Keratinocyte (primary cell): ENCODE results near the gene PFDN4. TPM values are rescaled to one million over a fixed set of nuclear protein-coding genes. Genes with fewer than 3 reads are reported as not detected.

Source experiments
- DNase-seq: peaks from one replicate; pipeline ENCODE4 v3.0.0-alpha.2; 2011; ENCODE audit warnings: low read depth, missing footprints, low spot score
- FAIRE-seq: peaks from 2 replicates; lab custom pipeline; 2011; peaks lifted over from hg19 to GRCh38; lab: Jason Lieb, UNC
- H2AFZ ChIP-seq: 2 replicates; pipeline ENCODE4 v1.6.0; 2012; ENCODE audit warnings: low read length, control low read depth, inconsistent platforms; ENCODE audit not compliant: control insufficient read depth
- H3K27ac ChIP-seq: 2 replicates; pipeline ENCODE4 v1.5.1; 2011; ENCODE audit warnings: low read length; ENCODE audit not compliant: control insufficient read depth, insufficient read depth
- H3K27me3 ChIP-seq: 3 replicates; pipeline ENCODE4 v1.6.0; 2011; ENCODE audit warnings: low read length; ENCODE audit not compliant: control insufficient read depth, insufficient read depth; ENCODE audit errors: extremely low read depth
- H3K36me3 ChIP-seq, 2 experiments: 2 replicates in 1 of 2; 3 replicates in 1 of 2; pipeline ENCODE4 v1.5.1; 2011; ENCODE audit warnings: low read length in 2 of 2, mild to moderate bottlenecking in 1 of 2; ENCODE audit not compliant: control insufficient read depth in 2 of 2, insufficient read depth in 2 of 2; ENCODE audit errors: extremely low read depth in 1 of 2
- H3K4me1 ChIP-seq: 3 replicates; pipeline ENCODE4 v1.5.1; 2011; ENCODE audit warnings: low read length; ENCODE audit not compliant: control insufficient read depth, insufficient read depth; ENCODE audit errors: extremely low read depth
- H3K4me2 ChIP-seq: 3 replicates; pipeline ENCODE4 v1.6.0; 2011; ENCODE audit warnings: low read depth, low read length; ENCODE audit not compliant: control insufficient read depth, insufficient read depth; ENCODE audit errors: extremely low read depth
- H3K4me3 ChIP-seq, 3 experiments: fragments of 200-600 bp in 1 of 3; sonication (generic) in 1 of 3; 2 replicates in 2 of 3; 3 replicates in 1 of 3; pipeline ENCODE4 v1.5.1; 2011 to 2016; ENCODE audit warnings: low read length in 3 of 3, mild to moderate bottlenecking in 3 of 3, control low read depth in 2 of 3, inconsistent platforms in 1 of 3, low read depth in 1 of 3, mixed read lengths in 1 of 3, mixed run types in 1 of 3, moderate library complexity in 1 of 3; ENCODE audit not compliant: control insufficient read depth in 2 of 3, insufficient read depth in 2 of 3; ENCODE audit errors: extremely low read depth in 1 of 3
- H3K79me2 ChIP-seq: 2 replicates; pipeline ENCODE4 v1.6.0; 2012; ENCODE audit warnings: low read length; ENCODE audit not compliant: control insufficient read depth, insufficient read depth
- H3K9ac ChIP-seq: 3 replicates; pipeline ENCODE4 v1.6.0; 2011; ENCODE audit warnings: low read length; ENCODE audit not compliant: control insufficient read depth, insufficient read depth; ENCODE audit errors: extremely low read depth
- H3K9me1 ChIP-seq: 3 replicates; pipeline ENCODE4 v1.6.0; 2011; ENCODE audit warnings: low read length; ENCODE audit not compliant: control insufficient read depth, insufficient read depth; ENCODE audit errors: extremely low read depth
- H3K9me3 ChIP-seq: 2 replicates; pipeline ENCODE4 v1.5.1; 2012; ENCODE audit warnings: low read depth, low read length; ENCODE audit not compliant: control insufficient read depth
- H4K20me1 ChIP-seq: 3 replicates; pipeline ENCODE4 v1.6.0; 2011; ENCODE audit warnings: low read length; ENCODE audit not compliant: control insufficient read depth, insufficient read depth; ENCODE audit errors: extremely low read depth
- EZH2 ChIP-seq: IDR thresholded peaks from one replicate; pipeline ENCODE4 v1.6.1; 2012; ENCODE audit warnings: inconsistent platforms, mild to moderate bottlenecking, low read length, moderate library complexity
- dilution Hi-C: fragments of 300-500 bp; cut with MboI; formaldehyde crosslinking; loops from one replicate; pipeline ENCODE4 v1.7.0; 2020; ENCODE audit warnings: low sequenced_read_pairs; ENCODE audit not compliant: extremely low pct_ligation_motif_present
- polyA plus RNA-seq, 5 experiments: library from polyadenylated mRNA; depleted of rRNA in 3 of 5; stranded (reverse) in 3 of 5; stranded (forward) in 1 of 5; unstranded in 1 of 5; fragments of >200 nt; gene quantifications; 1 replicate in 1 of 5; 2 replicates in 3 of 5; 3 replicates in 1 of 5; pipeline versions ENCODE4 v1.2.1 to v1.2.3, GENCODE V29; 2011 to 2012; ENCODE audit warnings: missing spikeins in 2 of 5, low read depth in 1 of 5, low replicate concordance in 1 of 5
- TF ChIP-seq, protein P1 (sequence below), 3 experiments: IDR thresholded peaks in 1 of 3; conservative IDR thresholded peaks in 1 of 3; optimal IDR thresholded peaks in 1 of 3; 2 replicates in 2 of 3; 3 replicates in 1 of 3; pipeline versions ENCODE3 to v1.5.1; 2011; ENCODE audit warnings: low read length in 3 of 3, mild to moderate bottlenecking in 3 of 3, moderate library complexity in 2 of 3, control low read depth in 1 of 3, inconsistent platforms in 1 of 3; ENCODE audit not compliant: insufficient read depth in 2 of 3; ENCODE audit errors: extremely low read depth in 1 of 3

PFDN4 gene
- polyA plus RNA-seq, 1 donor (not counting 4 experiments of a cell fraction or from before 2014, with no cell fraction given), result 65.7 TPM

DNA sequence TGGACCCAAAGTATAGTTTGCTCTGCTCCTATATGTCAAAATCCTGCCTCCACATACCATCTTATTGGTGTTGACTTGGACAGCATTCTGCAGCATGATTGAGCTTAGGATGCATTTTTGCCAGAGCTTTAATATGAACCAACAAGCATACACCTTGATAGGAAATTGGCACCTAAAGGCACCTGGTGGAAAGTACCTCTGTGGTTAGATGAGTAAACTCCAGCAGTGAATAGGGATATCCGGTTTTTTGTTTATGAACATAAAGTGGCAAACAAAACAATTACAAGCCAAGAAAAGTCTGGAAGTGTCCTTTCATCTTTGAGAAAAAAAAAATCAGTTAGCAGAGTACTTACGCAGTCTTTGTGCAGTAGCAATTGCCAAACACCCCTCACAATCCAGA is 27.9 kb upstream of the PFDN4 start:
- Histone ChIP-seq H4K20me1 (no peaks in the 10 kb centered on the region), H3K9me1 (no peaks in the 10 kb centered on the region), H3K36me3 (no peaks in the 10 kb centered on the region), H3K4me1 (peaks cover 62% of the 10 kb centered on the region), H3K4me3 (no peak overlapping the region), H3K27me3 (no peaks in the 10 kb centered on the region), H3K9ac (peak overlapping the region; percentile 23), H3K27ac (peak overlapping the region; percentile 80), H2AFZ (no peak overlapping the region), H3K4me2 (peak overlapping the region; percentile 59), H3K79me2 (no peaks in the 10 kb centered on the region), H3K9me3 (no peaks in the 10 kb centered on the region)
- FAIRE-seq (peak; percentile 94), DNase-seq (peak; percentile 65)
- no peak for TF ChIP-seq EZH2
- TF ChIP-seq, protein P1, sequence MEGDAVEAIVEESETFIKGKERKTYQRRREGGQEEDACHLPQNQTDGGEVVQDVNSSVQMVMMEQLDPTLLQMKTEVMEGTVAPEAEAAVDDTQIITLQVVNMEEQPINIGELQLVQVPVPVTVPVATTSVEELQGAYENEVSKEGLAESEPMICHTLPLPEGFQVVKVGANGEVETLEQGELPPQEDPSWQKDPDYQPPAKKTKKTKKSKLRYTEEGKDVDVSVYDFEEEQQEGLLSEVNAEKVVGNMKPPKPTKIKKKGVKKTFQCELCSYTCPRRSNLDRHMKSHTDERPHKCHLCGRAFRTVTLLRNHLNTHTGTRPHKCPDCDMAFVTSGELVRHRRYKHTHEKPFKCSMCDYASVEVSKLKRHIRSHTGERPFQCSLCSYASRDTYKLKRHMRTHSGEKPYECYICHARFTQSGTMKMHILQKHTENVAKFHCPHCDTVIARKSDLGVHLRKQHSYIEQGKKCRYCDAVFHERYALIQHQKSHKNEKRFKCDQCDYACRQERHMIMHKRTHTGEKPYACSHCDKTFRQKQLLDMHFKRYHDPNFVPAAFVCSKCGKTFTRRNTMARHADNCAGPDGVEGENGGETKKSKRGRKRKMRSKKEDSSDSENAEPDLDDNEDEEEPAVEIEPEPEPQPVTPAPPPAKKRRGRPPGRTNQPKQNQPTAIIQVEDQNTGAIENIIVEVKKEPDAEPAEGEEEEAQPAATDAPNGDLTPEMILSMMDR (optimal IDR thresholded peaks at IDR 0.05 in 1 of 3, IDR thresholded peaks at IDR 0.05 in 1 of 3, conservative IDR thresholded peaks at IDR 0.05 in 1 of 3; ENCODE audit: extremely low read depth in 1 of 3, insufficient read depth in 2 of 3, low read length in 3 of 3), result no peak
- dilution Hi-C loops, result no loop called here

DNA sequence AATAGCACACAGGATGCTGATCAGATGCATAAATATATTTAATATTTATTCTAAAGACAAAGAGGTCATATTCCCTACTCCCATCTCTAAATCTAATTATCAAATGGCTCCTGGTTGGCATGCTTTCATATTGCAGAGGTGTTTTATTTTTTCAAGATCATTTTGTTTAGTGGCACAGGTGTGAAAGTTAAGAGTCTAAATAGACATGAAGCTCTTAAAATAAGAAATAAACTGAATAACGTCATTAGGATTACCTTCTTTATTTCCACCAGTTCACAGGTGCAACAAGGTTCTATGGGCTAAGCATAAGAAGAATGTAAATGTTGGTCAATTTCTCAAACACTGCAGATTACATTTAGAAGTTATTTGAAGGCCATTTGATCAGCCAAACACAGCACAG is 27.0 kb upstream of the PFDN4 start:
- Histone ChIP-seq H4K20me1 (no peaks in the 10 kb centered on the region), H3K9me3 (no peaks in the 10 kb centered on the region), H3K9me1 (no peaks in the 10 kb centered on the region), H3K27ac (no peak overlapping the region), H3K79me2 (no peaks in the 10 kb centered on the region), H3K36me3 (no peaks in the 10 kb centered on the region), H3K9ac (no peak overlapping the region), H3K4me3 (no peak overlapping the region), H3K4me1 (peaks cover 63% of the 10 kb centered on the region), H2AFZ (no peak overlapping the region), H3K27me3 (no peaks in the 10 kb centered on the region), H3K4me2 (no peak overlapping the region)
- dilution Hi-C loops, result no loop called here
- no peak for TF ChIP-seq EZH2
- TF ChIP-seq, protein P1 (optimal IDR thresholded peaks at IDR 0.05 in 1 of 3, IDR thresholded peaks at IDR 0.05 in 1 of 3, conservative IDR thresholded peaks at IDR 0.05 in 1 of 3; ENCODE audit: extremely low read depth in 1 of 3, insufficient read depth in 2 of 3, low read length in 3 of 3), result no peak
- no peak for DNase-seq
- peak; percentile 90 for FAIRE-seq
